Smooth muscle cell (in vitro differentiated cells): ENCODE results near the gene KIF20B. TPM values are rescaled to one million over a fixed set of nuclear protein-coding genes. Genes with fewer than 3 reads are reported as not detected.

Source experiments
- DNase-seq: peaks from one replicate; lab custom pipeline; 2025; ENCODE audit not compliant: unreplicated experiment; lab: John Stamatoyannopoulos, UW
- H2AFZ ChIP-seq: fragments of 200-600 bp; sonication (generic); 2 replicates; pipeline ENCODE4 v1.6.0; 2016; ENCODE audit warnings: antibody characterized with exemption, low read depth, mild to moderate bottlenecking
- H3F3A ChIP-seq: fragments of 200-600 bp; sonication (generic); 2 replicates; pipeline ENCODE4 v1.6.0; 2017; ENCODE audit warnings: antibody characterized with exemption, low read depth
- H3K27ac ChIP-seq: fragments of 200-600 bp; sonication (generic); 2 replicates; pipeline ENCODE4 v1.5.1; 2016; ENCODE audit warnings: low read depth, mild to moderate bottlenecking
- H3K27me3 ChIP-seq: fragments of 200-600 bp; sonication (generic); 2 replicates; pipeline ENCODE4 v1.6.1; 2016; ENCODE audit warnings: low read depth, mild to moderate bottlenecking
- H3K36me3 ChIP-seq: fragments of 200-600 bp; sonication (generic); 2 replicates; pipeline ENCODE4 v1.5.1; 2016; ENCODE audit warnings: low read depth
- H3K4me1 ChIP-seq: fragments of 200-600 bp; sonication (generic); 2 replicates; pipeline ENCODE4 v1.5.1; 2016; ENCODE audit warnings: low read depth
- H3K4me2 ChIP-seq: fragments of 200-600 bp; sonication (generic); 2 replicates; pipeline ENCODE4 v1.6.0; 2016; ENCODE audit warnings: mild to moderate bottlenecking
- H3K4me3 ChIP-seq: fragments of 200-600 bp; sonication (generic); 2 replicates; pipeline ENCODE4 v1.5.1; 2016; ENCODE audit warnings: mild to moderate bottlenecking
- H3K79me2 ChIP-seq: fragments of 200-600 bp; sonication (generic); 2 replicates; pipeline ENCODE4 v1.6.0; 2016; ENCODE audit warnings: low read depth, mild to moderate bottlenecking
- H3K9ac ChIP-seq: fragments of 200-600 bp; sonication (generic); 2 replicates; pipeline ENCODE4 v1.6.0; 2016; ENCODE audit warnings: low read depth
- H3K9me3 ChIP-seq: fragments of 200-600 bp; sonication (generic); replicated peaks from 2 replicates; pipeline ENCODE4 v1.5.1; 2016; ENCODE audit warnings: low read depth
- H4K20me1 ChIP-seq: fragments of 200-600 bp; sonication (generic); 2 replicates; pipeline ENCODE4 v1.6.0; 2016; ENCODE audit warnings: low read depth
- WGBS: methylation state at CpG from one replicate; pipeline ENCODE4 v1.1.7; 2016; ENCODE audit warnings: low lambda C conversion rate; 5-methylcytosine and 5-hydroxymethylcytosine counted together
- polyA plus RNA-seq: library from polyadenylated mRNA; unstranded; fragments of >200 nt; fragmentation: Nextera tagmentation; extraction: Ambion mirVana; gene quantifications from 2 replicates; pipeline ENCODE4 v1.2.1, GENCODE V29; 2016
- total RNA-seq: library from RNA; depleted of rRNA; stranded (reverse); fragments of >200 nt; gene quantifications from 2 replicates; pipeline ENCODE4 v1.2.3, GENCODE V29; 2014
- TF ChIP-seq, protein P1 (sequence below): fragments of 200-600 bp; sonication (generic); IDR thresholded peaks from 2 replicates; pipeline ENCODE4 v1.5.1; 2017; ENCODE audit warnings: borderline replicate concordance, mild to moderate bottlenecking, antibody characterized with exemption; ENCODE audit not compliant: insufficient read depth, poor library complexity, severe bottlenecking

Gene KIF20B, protein sequence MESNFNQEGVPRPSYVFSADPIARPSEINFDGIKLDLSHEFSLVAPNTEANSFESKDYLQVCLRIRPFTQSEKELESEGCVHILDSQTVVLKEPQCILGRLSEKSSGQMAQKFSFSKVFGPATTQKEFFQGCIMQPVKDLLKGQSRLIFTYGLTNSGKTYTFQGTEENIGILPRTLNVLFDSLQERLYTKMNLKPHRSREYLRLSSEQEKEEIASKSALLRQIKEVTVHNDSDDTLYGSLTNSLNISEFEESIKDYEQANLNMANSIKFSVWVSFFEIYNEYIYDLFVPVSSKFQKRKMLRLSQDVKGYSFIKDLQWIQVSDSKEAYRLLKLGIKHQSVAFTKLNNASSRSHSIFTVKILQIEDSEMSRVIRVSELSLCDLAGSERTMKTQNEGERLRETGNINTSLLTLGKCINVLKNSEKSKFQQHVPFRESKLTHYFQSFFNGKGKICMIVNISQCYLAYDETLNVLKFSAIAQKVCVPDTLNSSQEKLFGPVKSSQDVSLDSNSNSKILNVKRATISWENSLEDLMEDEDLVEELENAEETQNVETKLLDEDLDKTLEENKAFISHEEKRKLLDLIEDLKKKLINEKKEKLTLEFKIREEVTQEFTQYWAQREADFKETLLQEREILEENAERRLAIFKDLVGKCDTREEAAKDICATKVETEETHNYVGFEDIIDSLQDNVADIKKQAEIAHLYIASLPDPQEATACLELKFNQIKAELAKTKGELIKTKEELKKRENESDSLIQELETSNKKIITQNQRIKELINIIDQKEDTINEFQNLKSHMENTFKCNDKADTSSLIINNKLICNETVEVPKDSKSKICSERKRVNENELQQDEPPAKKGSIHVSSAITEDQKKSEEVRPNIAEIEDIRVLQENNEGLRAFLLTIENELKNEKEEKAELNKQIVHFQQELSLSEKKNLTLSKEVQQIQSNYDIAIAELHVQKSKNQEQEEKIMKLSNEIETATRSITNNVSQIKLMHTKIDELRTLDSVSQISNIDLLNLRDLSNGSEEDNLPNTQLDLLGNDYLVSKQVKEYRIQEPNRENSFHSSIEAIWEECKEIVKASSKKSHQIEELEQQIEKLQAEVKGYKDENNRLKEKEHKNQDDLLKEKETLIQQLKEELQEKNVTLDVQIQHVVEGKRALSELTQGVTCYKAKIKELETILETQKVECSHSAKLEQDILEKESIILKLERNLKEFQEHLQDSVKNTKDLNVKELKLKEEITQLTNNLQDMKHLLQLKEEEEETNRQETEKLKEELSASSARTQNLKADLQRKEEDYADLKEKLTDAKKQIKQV (N-terminal part only)
- total RNA-seq (6.0 and 9.1 TPM in 2 replicates), polyA plus RNA-seq (4.5 and 4.8 TPM in 2 replicates)

DNA sequence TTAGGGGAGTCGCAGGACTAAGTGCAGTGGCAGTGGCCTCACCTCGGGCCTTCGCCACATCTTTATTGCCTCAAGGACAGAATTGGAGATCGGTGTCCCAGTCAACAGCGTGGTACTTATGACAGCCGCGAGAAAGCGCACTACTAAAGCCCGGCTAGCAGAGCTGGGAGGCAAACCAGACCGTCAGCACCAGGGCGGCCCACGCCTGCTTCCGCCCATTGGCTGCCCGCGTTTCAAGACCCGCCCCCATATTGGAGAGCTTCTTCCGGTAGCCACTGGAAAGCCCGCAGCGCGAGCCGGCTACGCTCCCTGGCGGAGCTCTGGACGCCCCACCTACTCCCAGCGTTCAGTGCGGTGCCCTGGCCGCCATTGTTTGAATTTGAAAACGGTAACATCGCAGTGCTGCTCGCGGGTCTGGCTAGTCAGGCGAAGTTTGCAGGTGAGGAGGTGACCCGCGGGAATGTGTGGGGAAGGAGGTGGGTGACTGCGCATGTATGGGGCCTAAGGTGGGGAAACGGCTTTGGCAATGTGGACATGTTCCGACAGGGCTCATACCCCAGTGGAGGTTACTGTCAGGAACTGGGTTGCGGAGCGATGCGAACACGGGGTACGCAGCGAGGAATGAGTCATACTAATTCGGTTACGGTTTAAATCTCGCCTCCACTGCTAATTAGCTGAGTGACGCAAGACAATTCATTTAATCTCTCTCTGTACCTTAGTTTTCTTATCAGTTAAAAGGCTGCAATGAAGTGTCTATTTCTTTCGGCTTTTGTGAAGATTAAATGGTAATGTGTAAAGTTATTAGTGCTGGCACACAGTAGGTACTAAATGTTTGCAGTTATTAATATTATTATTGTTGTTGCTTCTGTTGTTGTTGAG, at the start of gene KIF20B:
Gene KIF20B (plus strand): TSS at position 349 of the 879 bp plus-strand sequence. CDS start 3,705 bp downstream, outside the sequence.
- peak within 1 kb of the TSS; percentile 93 for H3K4me2 ChIP-seq
- H3K36me3 ChIP-seq = no peaks in the 10 kb centered on the region
- H3K27ac ChIP-seq = peak within 1 kb of the TSS; percentile 76
- peak within 1 kb of the TSS; percentile 99 for H2AFZ ChIP-seq
- peak within 1 kb of the TSS; percentile 79 for H3K9ac ChIP-seq
- H3F3A ChIP-seq = no peaks in the 10 kb centered on the region
- peak; percentile 78 for DNase-seq
- TF ChIP-seq, protein P1, sequence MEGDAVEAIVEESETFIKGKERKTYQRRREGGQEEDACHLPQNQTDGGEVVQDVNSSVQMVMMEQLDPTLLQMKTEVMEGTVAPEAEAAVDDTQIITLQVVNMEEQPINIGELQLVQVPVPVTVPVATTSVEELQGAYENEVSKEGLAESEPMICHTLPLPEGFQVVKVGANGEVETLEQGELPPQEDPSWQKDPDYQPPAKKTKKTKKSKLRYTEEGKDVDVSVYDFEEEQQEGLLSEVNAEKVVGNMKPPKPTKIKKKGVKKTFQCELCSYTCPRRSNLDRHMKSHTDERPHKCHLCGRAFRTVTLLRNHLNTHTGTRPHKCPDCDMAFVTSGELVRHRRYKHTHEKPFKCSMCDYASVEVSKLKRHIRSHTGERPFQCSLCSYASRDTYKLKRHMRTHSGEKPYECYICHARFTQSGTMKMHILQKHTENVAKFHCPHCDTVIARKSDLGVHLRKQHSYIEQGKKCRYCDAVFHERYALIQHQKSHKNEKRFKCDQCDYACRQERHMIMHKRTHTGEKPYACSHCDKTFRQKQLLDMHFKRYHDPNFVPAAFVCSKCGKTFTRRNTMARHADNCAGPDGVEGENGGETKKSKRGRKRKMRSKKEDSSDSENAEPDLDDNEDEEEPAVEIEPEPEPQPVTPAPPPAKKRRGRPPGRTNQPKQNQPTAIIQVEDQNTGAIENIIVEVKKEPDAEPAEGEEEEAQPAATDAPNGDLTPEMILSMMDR = no peak
- H3K9me3 ChIP-seq = no peaks in the 10 kb centered on the region
- no peaks in the 10 kb centered on the region for H4K20me1 ChIP-seq
- H3K79me2 ChIP-seq = peaks cover 46% of the 10 kb centered on the region
- H3K4me3 ChIP-seq = peak within 1 kb of the TSS; percentile 85
- H3K4me1 ChIP-seq = peaks cover 16% of the 10 kb centered on the region
- H3K27me3 ChIP-seq = no peaks in the 10 kb centered on the region
- WGBS = under 1% methylated on average over 48 of the region's 48 CpGs

DNA sequence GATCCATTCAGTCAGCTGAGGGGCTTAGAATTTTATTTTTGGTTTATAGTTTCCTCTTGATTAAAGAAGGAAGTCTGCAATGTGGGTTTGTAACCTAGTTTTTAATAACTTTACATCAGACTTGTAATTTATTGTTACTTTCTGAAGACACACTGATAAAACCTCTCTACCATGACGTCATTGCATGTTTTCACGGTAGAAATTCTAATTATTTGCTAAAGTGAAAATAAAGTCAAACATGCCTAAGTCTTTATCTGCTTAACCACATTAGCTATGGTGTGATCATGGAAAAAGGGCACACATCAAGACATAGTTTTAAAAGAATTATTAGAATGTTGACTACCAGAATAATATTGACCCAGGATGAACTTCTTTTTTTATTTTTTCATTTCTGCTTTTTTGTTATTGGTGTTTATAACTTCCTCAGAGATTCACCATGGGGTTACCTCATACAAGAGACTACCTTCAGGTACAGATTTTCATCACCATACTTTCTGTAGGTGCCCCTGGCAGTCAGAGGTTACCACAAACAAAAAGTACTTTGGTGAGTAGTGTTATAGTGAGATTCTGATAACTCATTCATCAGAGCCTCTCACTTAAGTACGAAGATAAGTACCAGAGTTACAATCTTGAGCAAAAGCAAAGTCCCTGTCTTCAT, 49.3 kb upstream of the KIF20B start:
- Histone ChIP-seq H3K79me2 (no peaks in the 10 kb centered on the region), H3K27me3 (no peaks in the 10 kb centered on the region), H3K36me3 (no peaks in the 10 kb centered on the region), H3F3A (peaks cover 3% of the 10 kb centered on the region), H3K9me3 (no peaks in the 10 kb centered on the region), H3K4me2 (no peak overlapping the region), H3K27ac (no peak overlapping the region), H3K4me3 (no peak overlapping the region), H3K4me1 (no peaks in the 10 kb centered on the region), H3K9ac (no peak overlapping the region), H4K20me1 (no peaks in the 10 kb centered on the region), H2AFZ (no peak overlapping the region)
- 59% methylated on average over 3 of the region's 3 CpGs for WGBS
- TF ChIP-seq, protein P1 = no peak
- no peak for DNase-seq

- H3K4me1 ChIP-seq = no peaks in the 10 kb centered on the region
- H3K27me3 ChIP-seq = no peaks in the 10 kb centered on the region
- DNase-seq = no peak
- no peaks in the 10 kb centered on the region for H4K20me1 ChIP-seq
- H2AFZ ChIP-seq = no peak overlapping the region
- H3F3A ChIP-seq = no peaks in the 10 kb centered on the region
- H3K36me3 ChIP-seq = no peaks in the 10 kb centered on the region
- TF ChIP-seq, protein P1 = no peak
- H3K79me2 ChIP-seq = no peaks in the 10 kb centered on the region
- H3K9ac ChIP-seq = no peak overlapping the region
- WGBS = 81% methylated on average over 3 of the region's 3 CpGs
- H3K4me2 ChIP-seq = peak overlapping the region; percentile 8
- H3K27ac ChIP-seq = no peak overlapping the region
- H3K4me3 ChIP-seq = no peak overlapping the region
- H3K9me3 ChIP-seq = no peaks in the 10 kb centered on the region
Measured at GRCh38 chr10:89652806-89653370, 48.5 kb upstream of the KIF20B start.
